Inferior parietal cortex (tissue), 1 donor: ENCODE data around the gene RPL28.
"Not testable (repeated sequence)": the region's sequence is repeated elsewhere in the genome, so short reads cannot be mapped to it uniquely, and the experiment has no call there.

Experiments
- DNase-seq: peaks from one replicate; pipeline ENCODE4 v3.0.0-alpha.2; 2016; ENCODE audit errors: extremely low spot score

Gene RPL28

GRCh38 chr19:55391702-55392615 is 6.2 kb downstream of the RPL28 start:
- DNase-seq = no peak

- no peak for DNase-seq
These were observed 7.4 kb downstream of the RPL28 start for GRCh38 chr19:55392820-55393761.

- no peak for DNase-seq
These were observed 12.6 kb downstream of the RPL28 start for GRCh38 chr19:55398200-55398925.

- no peak for DNase-seq
These were observed 14.8 kb downstream of the RPL28 start for GRCh38 chr19:55400281-55401087.

- not testable (repeated sequence) for DNase-seq
These were observed 15.7 kb downstream of the RPL28 start for GRCh38 chr19:55401390-55401789.

- DNase-seq = no peak
These were observed 16.8 kb downstream of the RPL28 start for GRCh38 chr19:55402509-55402908.

- DNase-seq = no peak
These were observed 19.9 kb downstream of the RPL28 start for GRCh38 chr19:55405638-55406037.

- no peak for DNase-seq
These were observed 20.5 kb downstream of the RPL28 start for GRCh38 chr19:55406091-55406825.

GRCh38 chr19:55406826-55407549 is 21.3 kb downstream of the RPL28 start:
- no peak for DNase-seq

GRCh38 chr19:55407550-55407799 is 21.7 kb downstream of the RPL28 start, which contains the start of gene UBE2S:
TSS of gene UBE2S (minus strand) at chr19:55407788. CDS start at chr19:55407589, 199 bp downstream.
- not testable (repeated sequence) for DNase-seq

GRCh38 chr19:55407800-55408532 is 22.2 kb downstream of the RPL28 start:
- DNase-seq = peak; percentile 98

- DNase-seq = no peak
These were observed 22.8 kb downstream of the RPL28 start for GRCh38 chr19:55408533-55408872.

GRCh38 chr19:55409179-55409578 is 23.4 kb downstream of the RPL28 start:
- not testable (repeated sequence) for DNase-seq

GRCh38 chr19:55410168-55410567 is 24.4 kb downstream of the RPL28 start:
- no peak for DNase-seq

- peak; percentile 83 for DNase-seq
These were observed 32.5 kb downstream of the RPL28 start for GRCh38 chr19:55418185-55418584.

GRCh38 chr19:55419103-55419502 is 33.4 kb downstream of the RPL28 start:
- no peak for DNase-seq

GRCh38 chr19:55419624-55420236 is 34.0 kb downstream of the RPL28 start:
- no peak for DNase-seq

- not testable (repeated sequence) for DNase-seq
These were observed 35.5 kb downstream of the RPL28 start for GRCh38 chr19:55421281-55421680.
